ENCODE data around the gene FNDC3B.
A peak's percentile ranks its signal among the peaks of the same experiment; 100 is the strongest.

Gene FNDC3B

GRCh38 chr3:172063456-172064432, 24.4 kb downstream of the FNDC3B start:
- H3K27me3 ChIP-seq (ENCODE audit: control insufficient read depth in 1 of 2, insufficient read depth in 2 of 2, low read length in 2 of 2), result no peaks in the 10 kb centered on the region
- H3K27ac ChIP-seq (ENCODE audit: low read depth, low read length), result no peak overlapping the region
- H3K4me1 ChIP-seq (ENCODE audit: control insufficient read depth in 1 of 2, insufficient read depth in 2 of 2, low read length in 2 of 2), result peaks cover 33 to 63% of the 10 kb centered on the region in 2 donors
- H3K4me3 ChIP-seq (ENCODE audit: low read depth in 1 of 2, low read length in 2 of 2), result no peak overlapping the region
- H3K9ac ChIP-seq (ENCODE audit: low read depth in 1 of 2, low read length in 2 of 2), result no peak overlapping the region
- no peaks in the 10 kb centered on the region for H3K36me3 ChIP-seq (ENCODE audit: control insufficient read depth in 1 of 2, insufficient read depth in 2 of 2, low read length in 2 of 2)
- no peaks in the 10 kb centered on the region for H3K9me3 ChIP-seq (ENCODE audit: control insufficient read depth in 1 of 2, low read length in 2 of 2)

GRCh38 chr3:172065527-172065926, 26.1 kb downstream of the FNDC3B start:
- H3K27ac ChIP-seq (ENCODE audit: low read depth, low read length), result no peak overlapping the region
- H3K9ac ChIP-seq (ENCODE audit: low read depth in 1 of 2, low read length in 2 of 2), result peak overlapping the region in 1 of 2 donors; percentile 59
- peak overlapping the region in 1 of 2 donors; percentile 12 for H3K4me3 ChIP-seq (ENCODE audit: low read depth in 1 of 2, low read length in 2 of 2)
- H3K27me3 ChIP-seq (ENCODE audit: control insufficient read depth in 1 of 2, insufficient read depth in 2 of 2, low read length in 2 of 2), result no peaks in the 10 kb centered on the region
- no peaks in the 10 kb centered on the region for H3K36me3 ChIP-seq (ENCODE audit: control insufficient read depth in 1 of 2, insufficient read depth in 2 of 2, low read length in 2 of 2)
- no peaks in the 10 kb centered on the region for H3K9me3 ChIP-seq (ENCODE audit: control insufficient read depth in 1 of 2, low read length in 2 of 2)
- H3K4me1 ChIP-seq (ENCODE audit: control insufficient read depth in 1 of 2, insufficient read depth in 2 of 2, low read length in 2 of 2), result peaks cover 33 to 58% of the 10 kb centered on the region in 2 donors

DNA sequence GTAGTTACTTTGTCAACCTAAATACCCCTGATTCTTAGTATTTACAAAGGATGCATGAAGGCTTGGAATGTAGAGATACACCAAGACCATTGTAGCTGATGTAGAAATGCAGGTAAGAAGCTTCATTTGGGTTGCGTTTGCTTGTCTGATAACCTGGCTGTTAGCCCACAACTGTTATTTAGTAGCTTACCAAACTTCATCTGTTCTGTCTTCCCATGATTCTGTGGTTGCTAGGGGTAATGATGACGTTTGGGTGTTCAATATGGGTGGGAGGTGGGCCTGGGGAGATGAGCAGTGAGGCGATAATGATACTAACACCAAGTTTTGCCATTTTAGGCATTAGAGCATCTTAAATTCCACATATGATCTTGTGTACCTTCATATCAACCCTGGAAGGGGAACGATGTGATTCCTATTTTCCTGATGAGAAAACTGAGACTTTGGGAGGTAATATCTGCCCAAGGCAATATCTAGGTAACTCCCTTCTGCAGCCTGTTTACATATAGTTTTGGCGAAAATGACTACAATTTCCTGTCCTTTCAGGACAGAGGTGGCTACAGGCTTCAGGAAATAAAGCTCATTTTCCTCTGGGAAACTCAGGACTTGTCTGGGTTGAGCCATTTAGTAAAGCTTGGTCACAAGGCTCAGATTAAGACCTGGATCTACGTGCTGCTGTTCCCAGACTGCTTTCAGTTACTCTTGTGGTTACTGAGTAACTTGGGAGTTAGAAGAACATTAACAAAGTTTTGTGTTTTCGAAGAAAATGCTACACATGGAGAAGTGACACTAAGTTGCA, 26.8 kb downstream of the FNDC3B start:
- Histone ChIP-seq H3K36me3 (ENCODE audit: control insufficient read depth in 1 of 2, insufficient read depth in 2 of 2, low read length in 2 of 2) (no peaks in the 10 kb centered on the region), H3K9me3 (ENCODE audit: control insufficient read depth in 1 of 2, low read length in 2 of 2) (no peaks in the 10 kb centered on the region), H3K9ac (ENCODE audit: low read depth in 1 of 2, low read length in 2 of 2) (peak overlapping the region; percentile 5 to 59), H3K4me3 (ENCODE audit: low read depth in 1 of 2, low read length in 2 of 2) (peak overlapping the region; percentile 12 to 41), H3K27me3 (ENCODE audit: control insufficient read depth in 1 of 2, insufficient read depth in 2 of 2, low read length in 2 of 2) (no peaks in the 10 kb centered on the region), H3K4me1 (ENCODE audit: control insufficient read depth in 1 of 2, insufficient read depth in 2 of 2, low read length in 2 of 2) (peaks cover 33 to 58% of the 10 kb centered on the region in 2 donors), H3K27ac (ENCODE audit: low read depth, low read length) (peak overlapping the region; percentile 53)

- H3K4me3 ChIP-seq (ENCODE audit: low read depth in 1 of 2, low read length in 2 of 2), result peak overlapping the region in 1 of 2 donors; percentile 41
- no peaks in the 10 kb centered on the region for H3K27me3 ChIP-seq (ENCODE audit: control insufficient read depth in 1 of 2, insufficient read depth in 2 of 2, low read length in 2 of 2)
- no peaks in the 10 kb centered on the region for H3K36me3 ChIP-seq (ENCODE audit: control insufficient read depth in 1 of 2, insufficient read depth in 2 of 2, low read length in 2 of 2)
- no peak overlapping the region for H3K9ac ChIP-seq (ENCODE audit: low read depth in 1 of 2, low read length in 2 of 2)
- H3K9me3 ChIP-seq (ENCODE audit: control insufficient read depth in 1 of 2, low read length in 2 of 2), result no peaks in the 10 kb centered on the region
- peak overlapping the region; percentile 10 for H3K27ac ChIP-seq (ENCODE audit: low read depth, low read length)
- peaks cover 30 to 56% of the 10 kb centered on the region in 2 donors for H3K4me1 ChIP-seq (ENCODE audit: control insufficient read depth in 1 of 2, insufficient read depth in 2 of 2, low read length in 2 of 2)
Measured at GRCh38 chr3:172066880-172067796, 27.8 kb downstream of the FNDC3B start.

- Histone ChIP-seq H3K9me3 (ENCODE audit: control insufficient read depth in 1 of 2, low read length in 2 of 2) (no peaks in the 10 kb centered on the region), H3K9ac (ENCODE audit: low read depth in 1 of 2, low read length in 2 of 2) (no peak overlapping the region), H3K27ac (ENCODE audit: low read depth, low read length) (no peak overlapping the region), H3K36me3 (ENCODE audit: control insufficient read depth in 1 of 2, insufficient read depth in 2 of 2, low read length in 2 of 2) (no peaks in the 10 kb centered on the region), H3K4me1 (ENCODE audit: control insufficient read depth in 1 of 2, insufficient read depth in 2 of 2, low read length in 2 of 2) (peaks cover 33 to 60% of the 10 kb centered on the region in 2 donors), H3K4me3 (ENCODE audit: low read depth in 1 of 2, low read length in 2 of 2) (no peak overlapping the region), H3K27me3 (ENCODE audit: control insufficient read depth in 1 of 2, insufficient read depth in 2 of 2, low read length in 2 of 2) (no peaks in the 10 kb centered on the region)
Measured at GRCh38 chr3:172067837-172068440, 28.6 kb downstream of the FNDC3B start.

DNA sequence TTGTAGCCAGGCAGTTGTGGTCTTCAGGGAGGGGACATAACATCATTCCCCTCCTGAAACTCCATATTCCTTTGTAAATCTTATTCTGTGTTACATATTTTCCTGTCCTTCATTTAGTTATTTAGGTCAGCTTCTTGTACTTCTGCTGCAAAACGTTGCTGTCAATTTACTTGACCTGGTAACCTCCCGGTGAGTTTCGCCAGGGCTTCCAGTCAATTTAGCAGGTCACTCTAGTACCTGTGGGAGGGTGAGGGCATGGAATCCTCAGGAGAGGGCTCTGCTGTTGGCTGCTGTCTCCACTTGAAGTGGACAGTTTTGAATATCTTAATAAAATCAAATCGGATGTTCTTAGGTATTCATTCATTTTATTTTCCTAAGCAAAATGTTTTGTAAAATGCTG, 29.6 kb downstream of the FNDC3B start:
- Histone ChIP-seq H3K36me3 (ENCODE audit: control insufficient read depth in 1 of 2, insufficient read depth in 2 of 2, low read length in 2 of 2) (no peaks in the 10 kb centered on the region), H3K27ac (ENCODE audit: low read depth, low read length) (no peak overlapping the region), H3K9ac (ENCODE audit: low read depth in 1 of 2, low read length in 2 of 2) (no peak overlapping the region), H3K27me3 (ENCODE audit: control insufficient read depth in 1 of 2, insufficient read depth in 2 of 2, low read length in 2 of 2) (no peaks in the 10 kb centered on the region), H3K9me3 (ENCODE audit: control insufficient read depth in 1 of 2, low read length in 2 of 2) (no peaks in the 10 kb centered on the region), H3K4me1 (ENCODE audit: control insufficient read depth in 1 of 2, insufficient read depth in 2 of 2, low read length in 2 of 2) (peaks cover 44 to 60% of the 10 kb centered on the region in 2 donors), H3K4me3 (ENCODE audit: low read depth in 1 of 2, low read length in 2 of 2) (no peak overlapping the region)

- H3K9ac ChIP-seq (ENCODE audit: low read depth in 1 of 2, low read length in 2 of 2), result no peak overlapping the region
Measured at GRCh38 chr3:172069478-172069877, 30.1 kb downstream of the FNDC3B start.

DNA sequence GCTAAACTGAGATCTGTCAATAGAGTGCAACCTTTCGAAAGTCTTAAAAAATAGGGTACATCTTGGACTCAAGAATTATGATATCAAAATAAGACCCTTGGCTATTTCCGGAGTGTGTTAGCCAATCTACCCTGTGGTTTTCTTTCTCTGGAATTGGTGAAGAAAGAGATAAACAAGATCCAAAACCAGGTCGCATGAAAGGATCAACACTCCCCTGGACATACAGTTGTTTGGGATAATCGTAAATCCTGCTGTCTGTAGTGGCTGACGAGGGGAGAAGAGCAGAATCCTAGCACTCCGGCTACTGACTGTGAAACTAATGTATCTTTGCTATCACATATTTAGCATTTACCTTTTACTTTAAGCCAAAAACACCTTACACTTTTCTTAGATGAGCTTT, 30.9 kb downstream of the FNDC3B start:
- H3K27ac ChIP-seq (ENCODE audit: low read depth, low read length), result no peak overlapping the region
- peaks cover 45 to 66% of the 10 kb centered on the region in 2 donors for H3K4me1 ChIP-seq (ENCODE audit: control insufficient read depth in 1 of 2, insufficient read depth in 2 of 2, low read length in 2 of 2)

More at GRCh38 chr3:172069478-172069877, 30.1 kb downstream of the FNDC3B start:
- no peaks in the 10 kb centered on the region for H3K36me3 ChIP-seq (ENCODE audit: control insufficient read depth in 1 of 2, insufficient read depth in 2 of 2, low read length in 2 of 2)
- H3K4me1 ChIP-seq (ENCODE audit: control insufficient read depth in 1 of 2, insufficient read depth in 2 of 2, low read length in 2 of 2), result peaks cover 47 to 65% of the 10 kb centered on the region in 2 donors
- no peak overlapping the region for H3K4me3 ChIP-seq (ENCODE audit: low read depth in 1 of 2, low read length in 2 of 2)
- H3K9me3 ChIP-seq (ENCODE audit: control insufficient read depth in 1 of 2, low read length in 2 of 2), result no peaks in the 10 kb centered on the region
- H3K27ac ChIP-seq (ENCODE audit: low read depth, low read length), result no peak overlapping the region
- H3K27me3 ChIP-seq (ENCODE audit: control insufficient read depth in 1 of 2, insufficient read depth in 2 of 2, low read length in 2 of 2), result no peaks in the 10 kb centered on the region

DNA sequence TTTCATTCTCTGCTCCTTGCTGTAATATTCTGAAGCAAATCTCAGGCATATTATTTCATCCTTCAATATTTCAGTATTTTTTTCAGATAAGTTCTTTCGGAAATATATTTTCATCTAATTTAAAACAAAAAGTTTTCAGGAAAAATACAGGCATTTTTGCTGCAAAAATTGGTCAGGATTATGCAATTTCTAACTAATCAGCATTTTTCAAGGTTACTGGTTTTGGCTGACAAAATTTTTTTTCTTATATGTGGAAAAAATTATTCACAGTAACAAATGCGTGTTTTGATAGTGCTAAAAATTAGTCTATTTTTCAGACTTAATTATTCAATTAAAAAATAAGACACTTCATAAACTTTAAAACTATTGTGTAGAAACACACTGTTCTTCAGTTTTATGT, 31.4 kb downstream of the FNDC3B start:
- H3K36me3 ChIP-seq (ENCODE audit: control insufficient read depth in 1 of 2, insufficient read depth in 2 of 2, low read length in 2 of 2), result no peaks in the 10 kb centered on the region
- peaks cover 40 to 61% of the 10 kb centered on the region in 2 donors for H3K4me1 ChIP-seq (ENCODE audit: control insufficient read depth in 1 of 2, insufficient read depth in 2 of 2, low read length in 2 of 2)
- H3K9ac ChIP-seq (ENCODE audit: low read depth in 1 of 2, low read length in 2 of 2), result no peak overlapping the region
- no peak overlapping the region for H3K4me3 ChIP-seq (ENCODE audit: low read depth in 1 of 2, low read length in 2 of 2)
- no peaks in the 10 kb centered on the region for H3K9me3 ChIP-seq (ENCODE audit: control insufficient read depth in 1 of 2, low read length in 2 of 2)
- H3K27me3 ChIP-seq (ENCODE audit: control insufficient read depth in 1 of 2, insufficient read depth in 2 of 2, low read length in 2 of 2), result no peaks in the 10 kb centered on the region
- H3K27ac ChIP-seq (ENCODE audit: low read depth, low read length), result no peak overlapping the region

More for the DNA sequence above, 30.9 kb downstream of the FNDC3B start:
- H3K9ac ChIP-seq (ENCODE audit: low read depth in 1 of 2, low read length in 2 of 2), result no peak overlapping the region
- no peaks in the 10 kb centered on the region for H3K36me3 ChIP-seq (ENCODE audit: control insufficient read depth in 1 of 2, insufficient read depth in 2 of 2, low read length in 2 of 2)
- no peak overlapping the region for H3K4me3 ChIP-seq (ENCODE audit: low read depth in 1 of 2, low read length in 2 of 2)
- no peaks in the 10 kb centered on the region for H3K9me3 ChIP-seq (ENCODE audit: control insufficient read depth in 1 of 2, low read length in 2 of 2)
- no peaks in the 10 kb centered on the region for H3K27me3 ChIP-seq (ENCODE audit: control insufficient read depth in 1 of 2, insufficient read depth in 2 of 2, low read length in 2 of 2)

Data from duodenal mucosa (tissue), 2 donors.